ENCODE data around the gene MGAM2.

DNA sequence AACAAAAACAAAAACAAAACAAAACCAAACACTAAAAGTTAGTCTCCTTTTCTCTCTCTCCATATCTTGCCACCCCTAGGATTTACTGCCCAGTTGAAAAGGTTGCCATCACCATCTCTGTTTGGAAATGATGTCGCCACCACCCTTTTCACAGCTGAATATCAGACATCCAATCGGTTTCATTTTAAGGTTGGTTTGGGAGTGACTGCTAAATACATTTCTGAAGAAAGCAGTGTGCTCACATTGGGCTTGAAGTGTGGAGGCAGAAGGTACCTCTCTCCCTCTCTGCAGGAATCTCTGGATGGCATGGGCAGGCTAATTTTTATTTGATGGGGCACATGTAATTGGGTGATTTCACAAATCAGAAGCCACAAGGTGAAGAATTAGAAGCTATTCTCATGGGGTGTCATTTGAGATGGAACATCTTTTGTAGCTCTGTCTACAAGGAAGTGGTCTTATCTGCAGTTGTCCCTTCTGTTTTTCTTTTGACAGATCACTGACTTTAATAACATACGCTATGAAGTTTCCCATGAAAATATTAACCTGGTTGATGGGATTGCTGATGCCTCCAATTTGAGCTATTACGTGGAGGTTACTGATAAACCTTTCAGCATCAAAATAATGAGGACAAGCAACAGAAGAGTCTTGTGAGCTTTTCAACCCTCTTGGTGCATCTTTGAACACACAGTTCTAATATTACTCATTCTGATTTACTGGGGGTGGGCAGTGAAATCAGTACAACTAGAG, 20.1 kb downstream of the MGAM2 start:
- TF ChIP-seq POLR2AphosphoS5 (IDR thresholded peaks at IDR 0.05) (no peak), POLR2A (IDR thresholded peaks at IDR 0.05) (no peak)
- TF ChIP-seq, protein P1, sequence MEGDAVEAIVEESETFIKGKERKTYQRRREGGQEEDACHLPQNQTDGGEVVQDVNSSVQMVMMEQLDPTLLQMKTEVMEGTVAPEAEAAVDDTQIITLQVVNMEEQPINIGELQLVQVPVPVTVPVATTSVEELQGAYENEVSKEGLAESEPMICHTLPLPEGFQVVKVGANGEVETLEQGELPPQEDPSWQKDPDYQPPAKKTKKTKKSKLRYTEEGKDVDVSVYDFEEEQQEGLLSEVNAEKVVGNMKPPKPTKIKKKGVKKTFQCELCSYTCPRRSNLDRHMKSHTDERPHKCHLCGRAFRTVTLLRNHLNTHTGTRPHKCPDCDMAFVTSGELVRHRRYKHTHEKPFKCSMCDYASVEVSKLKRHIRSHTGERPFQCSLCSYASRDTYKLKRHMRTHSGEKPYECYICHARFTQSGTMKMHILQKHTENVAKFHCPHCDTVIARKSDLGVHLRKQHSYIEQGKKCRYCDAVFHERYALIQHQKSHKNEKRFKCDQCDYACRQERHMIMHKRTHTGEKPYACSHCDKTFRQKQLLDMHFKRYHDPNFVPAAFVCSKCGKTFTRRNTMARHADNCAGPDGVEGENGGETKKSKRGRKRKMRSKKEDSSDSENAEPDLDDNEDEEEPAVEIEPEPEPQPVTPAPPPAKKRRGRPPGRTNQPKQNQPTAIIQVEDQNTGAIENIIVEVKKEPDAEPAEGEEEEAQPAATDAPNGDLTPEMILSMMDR (IDR thresholded peaks at IDR 0.05 in 8 of 11, conservative IDR thresholded peaks at IDR 0.05 in 3 of 11) = no peak

All from spleen (tissue), 7 donors.